GM21528 (cell line): Measurements from ENCODE around the gene MCF2L.

Source experiments
- ATAC-seq: cut with Tn5 transposase; IDR thresholded peaks from one replicate; pipeline ENCODE4 v1.9.1; 2021; ENCODE audit warnings: mild to moderate bottlenecking, moderate library complexity; ENCODE audit not compliant: unreplicated experiment, low FRiP score

Gene MCF2L

GRCh38 chr13:112977091-112977490 is 8.1 kb downstream of the MCF2L start:
- ATAC-seq = no peak

- no peak for ATAC-seq
These were observed 8.5 kb downstream of the MCF2L start for GRCh38 chr13:112977525-112977924.

GRCh38 chr13:112978561-112979405 is 9.8 kb downstream of the MCF2L start:
- ATAC-seq = no peak

- ATAC-seq = no peak
These were observed 10.4 kb downstream of the MCF2L start for GRCh38 chr13:112979406-112979902.

GRCh38 chr13:112980434-112980833 is 11.4 kb downstream of the MCF2L start:
- no peak for ATAC-seq

GRCh38 chr13:112981451-112981850 is 12.4 kb downstream of the MCF2L start:
- ATAC-seq = no peak

- ATAC-seq = no peak
These were observed 13.4 kb downstream of the MCF2L start for GRCh38 chr13:112982281-112983041.

- no peak for ATAC-seq
These were observed 14.0 kb downstream of the MCF2L start for GRCh38 chr13:112983042-112983305.

GRCh38 chr13:112983428-112984196 is 14.6 kb downstream of the MCF2L start:
- no peak for ATAC-seq

GRCh38 chr13:112984501-112984900 is 15.5 kb downstream of the MCF2L start:
- ATAC-seq = no peak

- ATAC-seq = no peak
These were observed 16.2 kb downstream of the MCF2L start for GRCh38 chr13:112984954-112985802.

- no peak for ATAC-seq
These were observed 16.9 kb downstream of the MCF2L start for GRCh38 chr13:112985803-112986408.

- no peak for ATAC-seq
These were observed 17.5 kb downstream of the MCF2L start for GRCh38 chr13:112986470-112986869.

GRCh38 chr13:112986946-112987681 is 18.1 kb downstream of the MCF2L start:
- ATAC-seq = no peak

GRCh38 chr13:112987682-112988024 is 18.6 kb downstream of the MCF2L start:
- ATAC-seq = no peak

GRCh38 chr13:112990783-112991182 is 21.8 kb downstream of the MCF2L start:
- ATAC-seq = no peak

GRCh38 chr13:112991609-112992008 is 22.6 kb downstream of the MCF2L start:
- ATAC-seq = no peak

GRCh38 chr13:112992931-112993680 is 24.1 kb downstream of the MCF2L start:
- ATAC-seq = no peak
